HepG2 (cell line): ENCODE measurements around the gene DOCK9.

Source experiments
- BCL3 ChIP-seq: sonication (generic); formaldehyde crosslinking; IDR thresholded peaks from 2 replicates; pipeline ENCODE4 v1.5.1; 2020; ENCODE audit warnings: mild to moderate bottlenecking, missing genetic modification reagents, moderate library complexity
- CREM ChIP-seq, 2 experiments: sonication (generic) in 1 of 2; formaldehyde crosslinking in 1 of 2; IDR thresholded peaks; 2 replicates each; pipeline versions ENCODE4 v1.4.0 to v1.6.1; 2016 to 2020; ENCODE audit warnings: antibody characterized with exemption in 1 of 2, mild to moderate bottlenecking in 1 of 2, missing genetic modification reagents in 1 of 2
- EZH2 ChIP-seq: conservative IDR thresholded peaks from 2 replicates; pipeline ENCODE4 v1.6.1; 2012; ENCODE audit warnings: mild to moderate bottlenecking, low read depth, low read length, moderate library complexity
- JUND ChIP-seq: sonication (generic); formaldehyde crosslinking; IDR thresholded peaks from 2 replicates; pipeline ENCODE4 v1.8.0; 2022; ENCODE audit warnings: mild to moderate bottlenecking, missing genetic modification reagents
- RAD21 ChIP-seq: fragments of 450-650 bp; formaldehyde crosslinking; IDR thresholded peaks from 2 replicates; pipeline ENCODE4 v1.5.0; 2020; ENCODE audit warnings: mild to moderate bottlenecking
- ZBTB43 ChIP-seq: sonication (generic); formaldehyde crosslinking; conservative IDR thresholded peaks from 2 replicates; pipeline ENCODE4 v1.4.0; 2020; ENCODE audit warnings: missing genetic modification reagents
- ZNF24 ChIP-seq: fragments of 450-650 bp; IDR thresholded peaks from 2 replicates; pipeline ENCODE4 v1.6.1; 2017; ENCODE audit warnings: antibody characterized with exemption, mild to moderate bottlenecking
- ZNF549 ChIP-seq: sonication (generic); formaldehyde crosslinking; IDR thresholded peaks from 2 replicates; pipeline ENCODE4 v1.5.0; 2020; ENCODE audit warnings: missing genetic modification reagents

- TF ChIP-seq JUND (CRISPR knock-in tag) = no peak
- no peak for TF ChIP-seq ZBTB43 (CRISPR knock-in tag)
- no peak for TF ChIP-seq ZNF24
- TF ChIP-seq BCL3 (CRISPR knock-in tag) = no peak
- no peak for TF ChIP-seq CREM (IDR thresholded peaks at IDR 0.05)
- TF ChIP-seq CREM (CRISPR knock-in tag; IDR thresholded peaks at IDR 0.05) = no peak
- no peak for TF ChIP-seq RAD21 (CRISPR knock-in tag)
- TF ChIP-seq EZH2 = no peak
- no peak for TF ChIP-seq ZNF549
Measured at GRCh38 chr13:98905199-98905598, 72.7 kb downstream of the DOCK9 start.
